Measurements from ENCODE around the gene NPIPA1. TPM values are rescaled to one million over a fixed set of nuclear protein-coding genes. Genes with fewer than 3 reads are reported as not detected.
"Not testable (repeated sequence)": the region's sequence is repeated elsewhere in the genome, so short reads cannot be mapped to it uniquely, and the experiment has no call there.

The NPIPA1 gene
- total RNA-seq, 1 experiment from 2014 or later, result 91.0 TPM

DNA sequence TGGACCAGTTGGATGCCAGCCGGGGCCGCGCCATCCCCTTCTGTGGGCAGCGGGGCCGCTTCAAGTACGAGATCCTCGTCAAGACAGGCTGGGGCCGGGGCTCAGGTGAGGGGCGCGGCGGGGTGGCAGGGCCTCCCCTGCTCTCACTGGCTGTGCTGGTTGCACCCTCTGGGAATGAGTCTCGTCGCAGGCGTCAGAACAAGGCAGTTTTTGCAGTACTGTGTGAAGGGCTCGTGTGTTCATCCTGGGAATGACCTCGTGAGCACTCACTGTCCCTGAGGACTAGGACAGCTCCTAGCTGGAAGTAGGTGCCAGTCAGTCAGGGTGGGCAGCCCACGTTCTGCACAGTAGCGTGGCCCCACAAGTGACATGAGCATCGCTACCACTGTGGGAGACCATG, 6.3 kb upstream of the NPIPA1 start:
- intact Hi-C loops (cut with micrococcal nuclease; ENCODE audit: unreplicated experiment); H3K9me3 Mint-ChIP-seq (ENCODE audit: unreplicated experiment); H3K36me3 Mint-ChIP-seq (ENCODE audit: insufficient read depth, unreplicated experiment); H3K27me3 Mint-ChIP-seq (ENCODE audit: insufficient read depth, unreplicated experiment); H3K27ac Mint-ChIP-seq (ENCODE audit: unreplicated experiment); POLR2A ChIA-PET; H3K36me3 ChIP-seq (ENCODE audit: control insufficient read depth, insufficient read depth, low read length); H3K4me3 Mint-ChIP-seq (ENCODE audit: unreplicated experiment); H3K9me3 ChIP-seq; CTCF ChIA-PET; DNase-seq; H3K4me1 Mint-ChIP-seq (ENCODE audit: low read depth, unreplicated experiment); H3K4me1 ChIP-seq; BruUV-seq (replicated peaks); H3K27me3 ChIP-seq (replicated peaks; ENCODE audit: control insufficient read depth, insufficient read depth, low read length); H3K4me3 ChIP-seq (ENCODE audit: low read depth, low read length): not testable (repeated sequence)

DNA sequence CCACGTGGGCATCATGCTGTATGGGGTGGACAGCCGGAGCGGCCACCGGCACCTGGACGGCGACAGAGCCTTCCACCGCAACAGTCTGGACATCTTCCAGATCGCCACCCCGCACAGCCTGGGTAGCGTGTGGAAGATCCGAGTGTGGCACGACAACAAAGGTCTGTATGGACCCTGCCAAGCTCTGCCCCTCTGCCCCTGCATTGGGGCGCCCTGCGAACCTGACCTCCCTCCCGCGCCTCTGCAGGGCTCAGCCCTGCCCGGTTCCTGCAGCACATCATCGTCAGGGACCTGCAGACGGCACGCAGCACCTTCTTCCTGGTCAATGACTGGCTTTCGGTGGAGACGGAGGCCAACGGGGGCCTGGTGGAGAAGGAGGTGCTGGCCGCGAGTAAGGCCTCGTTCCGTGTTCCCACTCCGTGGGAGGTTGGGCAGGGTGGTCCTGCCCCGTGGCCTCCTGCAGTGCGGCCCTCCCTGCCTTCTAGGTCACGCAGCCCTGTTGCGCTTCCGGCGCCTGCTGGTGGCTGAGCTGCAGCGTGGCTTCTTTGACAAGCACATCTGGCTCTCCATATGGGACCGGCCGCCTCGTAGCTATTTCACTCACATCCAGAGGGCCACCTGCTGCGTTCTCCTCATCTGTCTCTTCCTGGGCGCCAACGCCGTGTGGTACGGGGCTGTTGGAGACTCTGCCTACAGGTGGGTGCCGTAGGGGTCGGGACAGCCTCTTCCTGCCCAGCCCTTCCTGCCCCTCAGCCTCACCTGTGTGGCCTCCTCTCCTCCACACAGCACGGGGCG, 4.5 kb upstream of the NPIPA1 start:
- H3K36me3 Mint-ChIP-seq (ENCODE audit: insufficient read depth, unreplicated experiment); H3K9me3 ChIP-seq; H3K27me3 Mint-ChIP-seq (ENCODE audit: insufficient read depth, unreplicated experiment); H3K27me3 ChIP-seq (replicated peaks; ENCODE audit: control insufficient read depth, insufficient read depth, low read length); H3K27ac Mint-ChIP-seq (ENCODE audit: unreplicated experiment); H3K4me3 Mint-ChIP-seq (ENCODE audit: unreplicated experiment); H3K4me1 ChIP-seq; H3K4me1 Mint-ChIP-seq (ENCODE audit: low read depth, unreplicated experiment); POLR2A ChIA-PET; intact Hi-C loops (cut with micrococcal nuclease; ENCODE audit: unreplicated experiment); H3K9me3 Mint-ChIP-seq (ENCODE audit: unreplicated experiment); DNase-seq; H3K36me3 ChIP-seq (ENCODE audit: control insufficient read depth, insufficient read depth, low read length); CTCF ChIA-PET; BruUV-seq (replicated peaks); H3K4me3 ChIP-seq (ENCODE audit: low read depth, low read length): not testable (repeated sequence)

- H3K4me1 Mint-ChIP-seq (ENCODE audit: low read depth, unreplicated experiment); H3K4me3 ChIP-seq (ENCODE audit: low read depth, low read length); H3K36me3 Mint-ChIP-seq (ENCODE audit: insufficient read depth, unreplicated experiment); H3K9me3 Mint-ChIP-seq (ENCODE audit: unreplicated experiment); CTCF ChIA-PET; H3K4me3 Mint-ChIP-seq (ENCODE audit: unreplicated experiment); POLR2A ChIA-PET; H3K27ac Mint-ChIP-seq (ENCODE audit: unreplicated experiment); intact Hi-C loops (cut with micrococcal nuclease; ENCODE audit: unreplicated experiment); H3K9me3 ChIP-seq; BruUV-seq (replicated peaks); H3K27me3 Mint-ChIP-seq (ENCODE audit: insufficient read depth, unreplicated experiment); H3K36me3 ChIP-seq (ENCODE audit: control insufficient read depth, insufficient read depth, low read length); H3K4me1 ChIP-seq; H3K27me3 ChIP-seq (replicated peaks; ENCODE audit: control insufficient read depth, insufficient read depth, low read length): not testable (repeated sequence)
- peak in 1 of 2 experiments; percentile 15 for DNase-seq
These were observed 751 bp downstream of the NPIPA1 start for GRCh38 chr16:14937994-14938393.

GRCh38 chr16:14942686-14943085, 5.4 kb downstream of the NPIPA1 start:
- intact Hi-C loops (cut with micrococcal nuclease; ENCODE audit: unreplicated experiment), result not testable (repeated sequence)

DNA sequence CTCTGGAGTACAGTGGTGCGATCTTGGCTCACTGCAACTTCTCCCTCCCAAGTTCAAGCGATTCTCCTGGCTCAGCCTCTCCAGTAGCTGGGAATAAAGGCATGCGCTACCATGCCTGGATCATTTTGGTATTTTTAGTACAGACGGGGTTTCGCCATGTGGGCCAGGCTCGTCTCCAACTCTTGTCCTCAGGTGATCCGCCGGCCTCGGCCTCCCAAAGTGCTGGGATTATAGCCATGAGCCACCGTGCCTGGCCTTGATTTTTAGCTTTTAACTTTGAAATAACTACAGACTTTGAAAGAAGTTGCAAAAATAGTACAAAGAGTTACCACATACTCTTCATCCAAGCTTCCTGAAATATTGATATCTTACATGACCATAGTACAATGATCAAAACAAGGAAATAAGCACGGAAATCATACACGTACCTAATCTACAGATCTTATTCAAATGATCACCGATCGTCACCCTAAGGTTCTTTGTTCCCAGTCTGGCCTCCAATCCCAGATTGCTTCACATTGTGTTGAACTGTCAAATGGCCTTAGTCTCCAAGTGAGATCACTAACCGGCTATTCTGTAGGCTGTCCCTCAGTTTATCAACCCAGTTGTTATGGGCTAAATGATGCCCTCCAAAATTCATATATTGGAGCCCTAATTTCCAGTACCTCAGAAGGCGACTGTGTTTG, 18.4 kb downstream of the NPIPA1 start:
- TF ChIP-seq, protein P1, sequence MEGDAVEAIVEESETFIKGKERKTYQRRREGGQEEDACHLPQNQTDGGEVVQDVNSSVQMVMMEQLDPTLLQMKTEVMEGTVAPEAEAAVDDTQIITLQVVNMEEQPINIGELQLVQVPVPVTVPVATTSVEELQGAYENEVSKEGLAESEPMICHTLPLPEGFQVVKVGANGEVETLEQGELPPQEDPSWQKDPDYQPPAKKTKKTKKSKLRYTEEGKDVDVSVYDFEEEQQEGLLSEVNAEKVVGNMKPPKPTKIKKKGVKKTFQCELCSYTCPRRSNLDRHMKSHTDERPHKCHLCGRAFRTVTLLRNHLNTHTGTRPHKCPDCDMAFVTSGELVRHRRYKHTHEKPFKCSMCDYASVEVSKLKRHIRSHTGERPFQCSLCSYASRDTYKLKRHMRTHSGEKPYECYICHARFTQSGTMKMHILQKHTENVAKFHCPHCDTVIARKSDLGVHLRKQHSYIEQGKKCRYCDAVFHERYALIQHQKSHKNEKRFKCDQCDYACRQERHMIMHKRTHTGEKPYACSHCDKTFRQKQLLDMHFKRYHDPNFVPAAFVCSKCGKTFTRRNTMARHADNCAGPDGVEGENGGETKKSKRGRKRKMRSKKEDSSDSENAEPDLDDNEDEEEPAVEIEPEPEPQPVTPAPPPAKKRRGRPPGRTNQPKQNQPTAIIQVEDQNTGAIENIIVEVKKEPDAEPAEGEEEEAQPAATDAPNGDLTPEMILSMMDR (IDR thresholded peaks at IDR 0.05; ENCODE audit: insufficient read depth in 1 of 2, low read depth in 1 of 2, low read length in 1 of 2, severe bottlenecking in 1 of 2, unreplicated experiment in 1 of 2), result no peak
- H3K9me3 Mint-ChIP-seq (ENCODE audit: unreplicated experiment), result no peaks in the 10 kb centered on the region
- ChIA-PET POLR2A (no interaction called here), CTCF (no interaction called here)
- no peaks in the 10 kb centered on the region for H3K36me3 Mint-ChIP-seq (ENCODE audit: insufficient read depth, unreplicated experiment)
- H3K4me1 Mint-ChIP-seq (ENCODE audit: low read depth, unreplicated experiment), result no peaks in the 10 kb centered on the region
- Histone ChIP-seq H3K27me3 (replicated peaks; ENCODE audit: control insufficient read depth, insufficient read depth, low read length) (no peaks in the 10 kb centered on the region), H3K36me3 (ENCODE audit: control insufficient read depth, insufficient read depth, low read length) (no peaks in the 10 kb centered on the region), H3K9me3 (no peaks in the 10 kb centered on the region), H3K4me3 (ENCODE audit: low read depth, low read length) (no peak overlapping the region), H3K4me1 (no peaks in the 10 kb centered on the region)
- intact Hi-C loops (cut with micrococcal nuclease; ENCODE audit: unreplicated experiment), result no loop called here
- H3K4me3 Mint-ChIP-seq (ENCODE audit: unreplicated experiment), result no peak overlapping the region
- no peak for DNase-seq
- BruUV-seq (replicated peaks), result no TSS peak
- H3K27ac Mint-ChIP-seq (ENCODE audit: unreplicated experiment), result no peak overlapping the region
- no peaks in the 10 kb centered on the region for H3K27me3 Mint-ChIP-seq (ENCODE audit: insufficient read depth, unreplicated experiment)

More at GRCh38 chr16:14942686-14943085, 5.4 kb downstream of the NPIPA1 start:
- H3K27ac Mint-ChIP-seq (ENCODE audit: unreplicated experiment); H3K9me3 Mint-ChIP-seq (ENCODE audit: unreplicated experiment); H3K9me3 ChIP-seq; H3K4me3 ChIP-seq (ENCODE audit: low read depth, low read length); H3K27me3 ChIP-seq (replicated peaks; ENCODE audit: control insufficient read depth, insufficient read depth, low read length); H3K4me1 ChIP-seq; H3K4me3 Mint-ChIP-seq (ENCODE audit: unreplicated experiment); CTCF ChIA-PET; BruUV-seq (replicated peaks); H3K4me1 Mint-ChIP-seq (ENCODE audit: low read depth, unreplicated experiment); H3K36me3 ChIP-seq (ENCODE audit: control insufficient read depth, insufficient read depth, low read length); H3K36me3 Mint-ChIP-seq (ENCODE audit: insufficient read depth, unreplicated experiment); H3K27me3 Mint-ChIP-seq (ENCODE audit: insufficient read depth, unreplicated experiment); DNase-seq; POLR2A ChIA-PET: not testable (repeated sequence)
